Subcutaneous abdominal adipose tissue (tissue), 5 donors: ENCODE measurements around the gene CLEC4D.
"Not testable (repeated sequence)": the region's sequence is repeated elsewhere in the genome, so short reads cannot be mapped to it uniquely, and the experiment has no call there.

Experiments
- H3K27ac ChIP-seq: one replicate; pipeline ENCODE4 v1.7.0; 2013; ENCODE audit warnings: low read depth, mild to moderate bottlenecking, inconsistent platforms, low read length, moderate library complexity
- H3K27me3 ChIP-seq, 5 donors: one replicate each; pipeline ENCODE4 v1.7.0; 2013; ENCODE audit warnings: low read length in 5 of 5, inconsistent platforms in 1 of 5; ENCODE audit not compliant: control insufficient read depth in 5 of 5, insufficient read depth in 4 of 5
- H3K36me3 ChIP-seq, 5 donors: one replicate each; pipeline ENCODE4 v1.7.0; 2013; ENCODE audit warnings: low read length in 5 of 5; ENCODE audit not compliant: control insufficient read depth in 5 of 5, insufficient read depth in 5 of 5
- H3K4me1 ChIP-seq, 5 donors: one replicate each; pipeline ENCODE4 v1.7.0; 2013; ENCODE audit warnings: low read length in 5 of 5, mild to moderate bottlenecking in 3 of 5, moderate library complexity in 1 of 5; ENCODE audit not compliant: control insufficient read depth in 5 of 5, insufficient read depth in 5 of 5
- H3K4me3 ChIP-seq, 5 donors: one replicate each; pipeline ENCODE4 v1.7.0; 2013; ENCODE audit warnings: low read length in 5 of 5, low read depth in 1 of 5
- H3K9ac ChIP-seq, 5 donors: one replicate each; pipeline ENCODE4 v1.7.0; 2013; ENCODE audit warnings: low read length in 5 of 5, mild to moderate bottlenecking in 4 of 5, moderate library complexity in 3 of 5
- H3K9me3 ChIP-seq, 5 donors: one replicate each; pipeline ENCODE4 v1.7.0; 2013; ENCODE audit warnings: low read length in 5 of 5; ENCODE audit not compliant: control insufficient read depth in 5 of 5
- donor health status: healthy.
- donor health status: healthy.
- donor health status: healthy.
- donor health status: healthy.
- donor health status: healthy.

Gene CLEC4D

GRCh38 chr12:8495671-8496070 is 17.6 kb upstream of the CLEC4D start:
- H3K27me3 ChIP-seq, H3K4me1 ChIP-seq, H3K36me3 ChIP-seq, H3K27ac ChIP-seq, H3K9ac ChIP-seq, H3K4me3 ChIP-seq, H3K9me3 ChIP-seq: not testable (repeated sequence)

GRCh38 chr12:8496074-8496473 is 17.2 kb upstream of the CLEC4D start:
- H3K27ac ChIP-seq, H3K36me3 ChIP-seq, H3K27me3 ChIP-seq, H3K4me1 ChIP-seq, H3K9me3 ChIP-seq, H3K9ac ChIP-seq, H3K4me3 ChIP-seq: not testable (repeated sequence)

GRCh38 chr12:8499616-8500015 is 13.7 kb upstream of the CLEC4D start:
- Histone ChIP-seq H3K27ac (no peak overlapping the region), H3K36me3 (no peaks in the 10 kb centered on the region), H3K9ac (no peak overlapping the region), H3K4me1 (no peaks in the 10 kb centered on the region), H3K4me3 (no peak overlapping the region), H3K9me3 (no peaks in the 10 kb centered on the region), H3K27me3 (no peaks in the 10 kb centered on the region)

- no peaks in the 10 kb centered on the region for H3K27me3 ChIP-seq
- no peak overlapping the region for H3K27ac ChIP-seq
- no peak overlapping the region for H3K9ac ChIP-seq
These were observed 11.6 kb upstream of the CLEC4D start for GRCh38 chr12:8501720-8502119.

GRCh38 chr12:8504351-8504750 is 9.0 kb upstream of the CLEC4D start:
- Histone ChIP-seq H3K27me3 (peaks cover 0 to 2% (median 0%) of the 10 kb centered on the region in 5 donors), H3K9me3 (no peaks in the 10 kb centered on the region), H3K4me1 (no peaks in the 10 kb centered on the region), H3K36me3 (no peaks in the 10 kb centered on the region), H3K9ac (no peak overlapping the region), H3K27ac (no peak overlapping the region), H3K4me3 (no peak overlapping the region)

More at GRCh38 chr12:8501720-8502119, 11.6 kb upstream of the CLEC4D start:
- H3K4me1 ChIP-seq, result no peaks in the 10 kb centered on the region
- no peak overlapping the region for H3K4me3 ChIP-seq
- no peaks in the 10 kb centered on the region for H3K9me3 ChIP-seq
- H3K36me3 ChIP-seq, result no peaks in the 10 kb centered on the region

- Histone ChIP-seq H3K27me3 (peaks cover 0 to 4% (median 0%) of the 10 kb centered on the region in 5 donors), H3K27ac (no peak overlapping the region), H3K36me3 (no peaks in the 10 kb centered on the region), H3K9me3 (no peaks in the 10 kb centered on the region), H3K9ac (no peak overlapping the region), H3K4me3 (no peak overlapping the region), H3K4me1 (no peaks in the 10 kb centered on the region)
These were observed 5.7 kb upstream of the CLEC4D start for GRCh38 chr12:8507596-8507995.

- no peak overlapping the region for H3K27ac ChIP-seq
- no peaks in the 10 kb centered on the region for H3K9me3 ChIP-seq
- no peak overlapping the region for H3K4me3 ChIP-seq
These were observed 5.1 kb upstream of the CLEC4D start for GRCh38 chr12:8508223-8508622.

GRCh38 chr12:8508910-8509841 is 4.1 kb upstream of the CLEC4D start:
- H3K36me3 ChIP-seq, result no peaks in the 10 kb centered on the region

More at GRCh38 chr12:8508223-8508622, 5.1 kb upstream of the CLEC4D start:
- Histone ChIP-seq H3K36me3 (no peaks in the 10 kb centered on the region), H3K9ac (no peak overlapping the region), H3K27me3 (peaks cover 0 to 4% (median 0%) of the 10 kb centered on the region in 5 donors), H3K4me1 (no peaks in the 10 kb centered on the region)

GRCh38 chr12:8517971-8518370 is 4.7 kb downstream of the CLEC4D start:
- Histone ChIP-seq H3K4me3 (no peak overlapping the region), H3K36me3 (no peaks in the 10 kb centered on the region), H3K9me3 (no peaks in the 10 kb centered on the region), H3K9ac (no peak overlapping the region), H3K4me1 (no peaks in the 10 kb centered on the region), H3K27ac (no peak overlapping the region), H3K27me3 (peaks cover 0 to 3% (median 0%) of the 10 kb centered on the region in 5 donors)

More at GRCh38 chr12:8508910-8509841, 4.1 kb upstream of the CLEC4D start:
- no peak overlapping the region for H3K4me3 ChIP-seq
- H3K4me1 ChIP-seq, result no peaks in the 10 kb centered on the region
- H3K9ac ChIP-seq, result no peak overlapping the region
- peaks cover 0 to 4% (median 0%) of the 10 kb centered on the region in 5 donors for H3K27me3 ChIP-seq
- H3K9me3 ChIP-seq, result no peaks in the 10 kb centered on the region
- no peak overlapping the region for H3K27ac ChIP-seq

- H3K9me3 ChIP-seq, result peaks cover 0 to under 1% (median 0%) of the 10 kb centered on the region in 5 donors
- no peak overlapping the region for H3K27ac ChIP-seq
- no peak overlapping the region for H3K4me3 ChIP-seq
- H3K9ac ChIP-seq, result no peak overlapping the region
- H3K27me3 ChIP-seq, result peaks cover 0 to 3% (median 0%) of the 10 kb centered on the region in 5 donors
- no peaks in the 10 kb centered on the region for H3K36me3 ChIP-seq
- H3K4me1 ChIP-seq, result no peaks in the 10 kb centered on the region
These were observed 5.9 kb downstream of the CLEC4D start for GRCh38 chr12:8519171-8519570.
